HG03432 (cell line): ENCODE results near the gene MFSD12.
"Not testable (repeated sequence)": the region's sequence is repeated elsewhere in the genome, so short reads cannot be mapped to it uniquely, and the experiment has no call there.

Experiments used
- ATAC-seq: cut with Tn5 transposase; IDR thresholded peaks from one replicate; pipeline ENCODE4 v1.9.1; 2021; ENCODE audit warnings: mild to moderate bottlenecking, moderate library complexity; ENCODE audit not compliant: unreplicated experiment

Gene MFSD12

DNA sequence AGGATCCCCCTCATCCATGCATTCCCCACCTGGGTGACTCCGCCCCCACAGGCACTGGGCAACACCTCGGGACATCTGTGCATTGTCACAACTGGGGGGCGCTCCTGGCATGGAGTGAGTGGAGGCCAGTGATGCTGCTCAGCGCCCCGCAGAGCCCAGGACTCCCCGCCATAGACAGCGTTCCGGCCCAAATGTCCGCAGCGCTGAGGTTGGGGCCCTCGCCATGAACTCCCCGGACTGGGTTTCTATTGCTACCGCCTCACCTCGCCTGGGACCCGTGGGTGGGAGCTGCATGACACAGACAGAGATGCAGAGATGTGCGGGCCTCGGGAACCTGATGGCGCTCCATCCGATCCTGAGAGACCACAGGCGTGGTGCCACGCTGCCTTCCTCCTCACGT is 46.7 kb downstream of the MFSD12 start:
- no peak for ATAC-seq

DNA sequence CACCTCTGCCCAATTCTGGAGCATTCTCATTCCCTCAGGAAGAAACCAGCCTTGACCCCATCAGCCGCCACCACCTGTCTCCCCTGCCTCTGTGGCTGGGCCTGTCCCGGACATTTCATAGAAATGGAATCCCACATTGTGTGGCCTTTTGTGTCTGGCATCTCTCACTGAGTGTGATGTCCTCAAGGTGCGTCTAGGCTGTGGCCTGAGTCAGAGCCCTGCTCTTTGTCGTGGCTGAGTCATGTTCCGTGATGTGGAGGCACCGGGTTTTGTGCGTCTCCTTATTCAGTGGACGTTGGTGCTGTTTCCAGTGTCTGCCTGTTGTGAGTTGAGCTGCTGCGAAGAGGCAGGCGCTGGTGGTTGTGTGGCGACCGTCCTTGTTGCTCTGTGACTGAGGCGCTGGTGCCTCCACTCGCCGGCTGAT is 47.8 kb downstream of the MFSD12 start:
- ATAC-seq = no peak

DNA sequence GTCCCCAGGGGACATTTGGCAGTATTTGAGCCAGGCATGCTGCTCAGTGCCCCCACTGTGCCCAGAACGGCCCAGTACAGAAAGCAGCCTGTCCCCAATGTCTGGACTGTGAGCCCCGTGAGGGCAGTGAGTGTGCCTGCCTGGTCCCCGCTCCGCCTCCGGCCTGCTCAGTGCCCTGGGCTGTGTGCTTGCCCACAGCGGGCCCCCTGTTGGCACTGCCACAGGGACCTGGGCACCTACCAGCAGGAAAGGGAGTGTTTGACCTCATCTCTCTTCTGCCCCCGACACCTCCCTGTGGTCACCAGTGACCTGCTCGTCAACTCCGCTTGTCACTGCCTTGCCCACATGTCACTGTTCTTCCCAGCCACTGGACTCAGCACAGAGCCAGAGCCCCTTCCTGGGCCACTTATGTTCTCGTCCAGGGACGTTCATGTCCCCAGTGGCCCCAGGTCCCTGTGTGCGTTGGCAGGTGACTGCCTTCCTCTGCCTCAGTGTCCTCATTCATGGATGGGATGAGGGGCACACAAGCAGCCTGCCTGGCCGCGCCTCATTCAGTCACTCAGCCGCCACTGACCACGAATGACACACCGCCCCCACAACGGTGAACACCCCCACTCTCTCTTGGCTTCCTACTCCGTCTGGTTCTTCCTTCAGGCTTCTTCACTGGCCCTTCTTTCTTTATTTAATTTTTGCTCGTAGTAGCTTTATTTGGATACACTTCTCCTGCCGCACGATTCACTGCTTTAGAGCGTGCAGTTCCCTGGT is 48.4 kb downstream of the MFSD12 start:
- ATAC-seq = no peak

DNA sequence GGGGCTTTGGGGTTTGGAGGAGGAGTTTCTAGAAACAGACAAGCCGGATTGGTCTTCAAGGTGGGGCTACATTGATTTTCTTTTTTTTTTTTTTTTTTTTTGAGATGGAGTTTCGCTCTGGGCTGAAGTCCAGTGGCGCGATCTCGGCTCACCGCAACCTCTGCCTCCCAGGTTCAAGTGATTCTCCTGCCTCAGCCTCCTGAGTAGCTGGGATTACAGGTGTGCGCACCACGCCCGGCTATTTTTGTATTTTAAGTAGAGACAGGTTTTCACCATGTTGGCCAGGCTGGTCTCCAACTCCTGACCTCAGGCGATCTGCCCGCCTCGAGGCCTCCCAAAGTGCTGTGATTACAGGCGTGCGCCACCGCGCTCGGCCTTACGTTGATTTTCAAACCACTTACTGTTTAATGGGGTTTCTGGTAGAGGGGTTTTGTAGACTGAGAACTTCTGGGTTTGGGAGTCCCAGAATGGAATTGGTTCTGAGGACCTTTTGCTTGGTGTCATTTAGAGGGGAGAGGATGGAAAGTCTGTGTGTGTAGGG is 49.2 kb downstream of the MFSD12 start:
- ATAC-seq = not testable (repeated sequence)

DNA sequence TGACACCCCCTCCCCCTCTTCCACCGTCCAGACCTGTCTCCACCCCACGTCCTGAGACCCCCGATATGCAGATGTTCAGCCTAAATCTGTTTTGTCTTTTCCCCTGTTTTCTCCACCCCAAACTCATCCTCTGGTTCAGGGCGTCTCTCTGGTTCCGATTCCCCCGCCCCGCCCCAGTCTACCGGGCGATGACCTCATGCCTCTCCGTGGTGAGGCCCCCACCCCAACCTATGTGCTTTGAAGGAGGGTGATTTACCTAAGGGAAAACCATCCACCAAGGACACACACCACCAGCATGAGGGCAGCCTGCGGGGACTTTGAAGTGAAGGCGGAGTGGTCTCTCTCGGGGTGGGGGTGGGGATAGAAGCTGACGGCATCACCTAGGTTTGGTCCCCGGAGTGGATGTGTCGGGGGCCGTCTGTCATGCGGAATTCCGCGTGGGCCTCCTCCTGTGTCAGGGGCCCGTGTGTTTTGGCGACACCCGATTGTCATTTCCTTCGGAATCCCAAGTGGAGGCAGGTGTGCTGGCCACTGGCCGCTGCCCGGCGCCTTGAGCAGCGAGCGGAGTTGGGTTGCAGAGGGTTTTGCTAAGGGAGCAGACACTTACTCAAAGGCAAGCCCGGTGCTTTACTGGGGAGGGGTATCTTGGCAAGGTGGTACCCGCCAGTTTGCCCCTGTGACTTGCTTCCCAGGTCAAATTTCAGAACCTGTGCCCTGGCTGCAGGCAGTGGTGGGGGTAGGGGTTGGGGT is 49.8 kb downstream of the MFSD12 start:
- no peak for ATAC-seq

DNA sequence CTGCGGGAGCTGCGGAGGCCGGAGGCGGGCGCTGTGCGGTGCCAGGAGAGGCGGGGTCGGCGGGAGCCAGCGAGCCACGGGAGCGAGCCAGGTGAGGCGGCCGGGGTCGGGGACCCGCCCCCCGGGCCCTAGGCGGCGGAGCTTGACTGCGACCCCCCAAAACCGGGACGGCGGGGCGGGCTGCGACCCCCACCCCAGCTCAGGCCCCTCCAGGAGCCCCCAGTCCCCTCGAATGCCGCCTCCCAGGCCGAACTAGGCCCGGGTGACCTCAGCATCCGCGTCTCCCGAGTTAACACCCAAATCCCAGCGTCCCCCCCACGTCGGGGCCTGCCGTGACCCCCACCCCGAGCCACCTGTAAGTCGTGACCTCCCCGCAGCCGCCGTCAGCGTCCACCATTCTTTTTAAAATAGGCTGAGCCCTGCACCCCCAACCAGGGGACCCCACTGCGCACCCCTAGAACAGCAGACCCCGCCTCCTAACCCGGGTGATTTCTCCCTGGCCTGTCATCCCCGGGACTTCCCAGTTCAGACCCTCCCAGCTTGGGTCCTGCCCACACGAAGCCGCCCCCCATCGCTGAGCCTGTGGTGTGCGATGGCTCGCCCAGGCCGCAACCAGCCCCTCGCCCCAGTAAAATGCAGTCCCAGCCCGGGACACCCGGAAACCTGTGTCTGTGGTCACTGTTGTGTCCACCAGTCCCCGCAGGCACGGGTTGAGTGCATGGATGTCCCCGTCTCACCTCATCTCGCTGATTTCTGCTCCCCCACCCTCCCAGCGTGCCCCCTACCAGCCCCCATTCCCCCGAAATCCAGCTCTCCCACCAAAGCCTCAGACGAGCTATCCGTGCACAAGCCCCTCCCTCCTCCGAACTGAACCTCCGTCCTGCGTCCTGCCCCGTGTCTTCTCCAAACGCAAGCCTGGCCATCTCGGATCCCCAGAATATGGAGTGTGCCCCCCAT is 50.7 kb downstream of the MFSD12 start:
- peak; percentile 9 for ATAC-seq

DNA sequence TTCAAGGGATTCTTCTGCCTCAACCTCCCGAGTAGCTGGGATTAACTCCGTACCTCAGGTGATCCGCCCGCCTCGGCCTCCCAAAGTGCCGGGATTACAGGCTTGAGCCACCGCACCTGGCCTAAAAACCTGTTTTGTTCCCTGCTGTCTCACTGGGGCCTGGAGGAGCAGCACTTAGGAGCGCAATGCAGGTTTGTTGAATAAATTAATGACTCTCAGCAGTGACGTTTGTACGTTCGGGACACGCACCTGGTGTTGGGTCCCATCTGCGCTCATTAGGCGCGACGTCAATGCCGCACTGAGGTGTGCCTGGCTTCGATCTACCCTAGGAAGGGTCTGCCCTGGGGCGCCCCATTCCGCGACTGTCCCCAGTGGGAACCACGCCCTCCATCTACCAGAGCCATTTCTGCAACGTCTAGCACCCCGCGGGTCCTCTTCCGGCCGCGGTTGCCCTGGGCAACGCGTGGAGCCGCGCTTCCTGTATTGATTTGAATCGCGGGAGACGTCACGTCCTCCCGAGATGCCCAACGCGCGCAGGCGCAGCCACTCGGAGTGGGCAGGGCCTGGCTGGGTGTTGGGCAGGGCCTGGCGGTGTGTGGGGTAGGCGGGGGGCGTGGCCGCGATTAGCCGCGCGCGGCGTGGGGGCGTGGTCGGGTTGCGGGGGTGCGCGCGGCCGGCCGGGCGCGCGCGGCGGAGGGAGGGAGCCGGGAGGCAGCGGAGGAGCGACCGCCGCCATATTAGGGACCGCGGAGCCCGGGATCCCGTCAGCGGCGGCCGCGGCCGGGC is 51.6 kb downstream of the MFSD12 start, which contains the start of gene FZR1:
Gene FZR1, plus strand, starts transcription at position 714 of the 786 bp plus-strand sequence. CDS start 16,679 bp downstream, outside the sequence.
- ATAC-seq = peak; percentile 87

DNA sequence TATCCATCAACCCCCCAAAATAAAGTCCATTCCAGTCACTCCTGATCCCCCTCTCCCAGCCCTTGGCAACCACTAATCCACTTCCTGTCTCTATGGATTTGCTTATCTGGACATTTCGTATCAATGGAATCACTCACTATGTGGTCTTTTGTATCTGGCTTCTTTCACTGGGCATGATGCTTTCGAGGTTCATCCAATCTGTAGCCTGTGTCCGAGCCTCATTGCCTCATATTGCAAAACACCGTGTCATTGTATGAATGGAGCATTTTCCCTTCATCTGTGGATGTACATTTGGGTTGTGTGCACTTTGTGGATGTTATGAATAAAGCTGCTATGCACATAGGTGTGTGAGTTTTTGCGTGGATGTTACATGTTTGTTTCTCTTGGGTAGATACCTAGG is 52.7 kb downstream of the MFSD12 start:
- no peak for ATAC-seq

DNA sequence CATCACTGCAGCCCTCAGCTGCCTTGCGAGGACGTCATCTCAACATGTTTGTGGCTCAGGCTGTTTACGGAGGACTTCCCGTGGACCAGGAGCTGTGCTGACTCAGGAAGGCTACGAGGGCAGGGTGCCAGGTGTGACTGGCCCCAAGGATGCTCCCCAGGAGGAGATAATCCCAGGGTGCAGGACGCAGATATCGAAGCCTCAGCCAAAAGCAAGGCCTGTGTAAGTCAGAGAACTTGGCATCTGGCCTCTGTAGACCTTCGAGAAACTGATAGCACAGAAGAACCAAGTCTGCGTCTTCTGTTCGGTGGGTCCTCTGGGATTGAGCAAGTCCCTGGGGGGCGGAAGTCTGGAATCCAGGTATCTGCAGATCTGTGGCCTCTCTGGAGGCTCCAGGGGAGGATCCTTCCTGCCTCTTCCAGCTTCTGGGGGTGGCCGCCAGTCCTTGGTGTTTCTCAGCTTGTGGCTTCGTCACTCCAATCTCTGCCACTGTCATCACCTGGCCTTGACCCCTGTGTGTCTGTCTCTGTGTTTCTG is 54.3 kb downstream of the MFSD12 start:
- ATAC-seq = no peak

DNA sequence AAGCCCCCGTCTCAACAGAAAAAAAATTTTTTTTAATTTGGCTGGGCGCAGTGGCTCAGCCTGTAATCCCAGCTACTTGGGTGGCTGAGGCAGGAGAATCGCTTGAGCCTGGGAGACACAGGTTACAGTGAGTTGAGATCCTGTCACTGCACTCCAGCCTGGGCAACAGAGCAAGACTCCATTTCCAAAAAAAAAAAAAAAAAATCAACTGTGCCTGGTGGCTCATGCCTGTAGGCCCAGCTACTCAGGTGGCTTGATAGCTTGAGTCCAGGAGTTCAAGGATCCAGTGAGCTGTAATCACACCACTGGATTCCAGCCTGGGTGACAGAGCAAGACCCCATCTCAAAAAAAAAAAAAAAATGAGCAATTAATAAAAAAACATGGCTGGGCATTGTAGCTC is 55.6 kb downstream of the MFSD12 start:
- ATAC-seq = no peak

DNA sequence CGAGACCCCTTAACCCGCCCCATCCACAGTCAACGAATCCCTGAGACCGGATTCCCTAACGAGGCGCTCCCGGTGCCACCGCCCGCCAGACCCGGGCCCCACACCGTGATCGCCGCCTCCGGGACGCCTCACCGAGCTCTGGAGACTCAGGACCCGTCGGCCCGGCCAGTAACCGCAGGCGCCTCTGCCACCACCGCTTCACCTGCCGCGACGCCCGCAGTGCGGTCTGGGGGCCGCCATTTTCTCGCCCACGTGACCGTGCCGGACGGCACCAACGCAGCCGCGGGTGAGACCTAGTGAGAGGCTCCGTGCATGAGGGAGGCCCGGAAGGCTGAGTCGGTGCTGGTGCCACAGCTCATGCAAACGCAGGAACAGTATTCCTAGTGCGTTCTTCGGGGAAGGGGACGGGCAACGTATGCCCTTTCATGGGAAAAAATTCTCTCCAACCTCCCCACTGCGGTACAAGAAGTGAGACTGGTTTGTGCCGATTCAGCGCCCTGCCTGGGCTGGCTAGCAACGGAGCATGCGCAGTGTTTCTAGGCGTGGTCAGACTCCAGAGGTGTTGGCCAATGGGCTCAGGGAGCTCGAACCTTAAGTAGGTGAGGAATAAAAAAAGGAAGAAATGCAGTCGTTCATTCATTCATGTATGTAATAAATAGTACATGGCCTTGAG is 56.8 kb downstream of the MFSD12 start, which contains the start of gene DOHH:
Gene DOHH, minus strand, starts transcription at position 246 of the 673 bp plus-strand sequence. CDS start 3,860 bp downstream, outside the sequence.
- ATAC-seq = peak; percentile 81

DNA sequence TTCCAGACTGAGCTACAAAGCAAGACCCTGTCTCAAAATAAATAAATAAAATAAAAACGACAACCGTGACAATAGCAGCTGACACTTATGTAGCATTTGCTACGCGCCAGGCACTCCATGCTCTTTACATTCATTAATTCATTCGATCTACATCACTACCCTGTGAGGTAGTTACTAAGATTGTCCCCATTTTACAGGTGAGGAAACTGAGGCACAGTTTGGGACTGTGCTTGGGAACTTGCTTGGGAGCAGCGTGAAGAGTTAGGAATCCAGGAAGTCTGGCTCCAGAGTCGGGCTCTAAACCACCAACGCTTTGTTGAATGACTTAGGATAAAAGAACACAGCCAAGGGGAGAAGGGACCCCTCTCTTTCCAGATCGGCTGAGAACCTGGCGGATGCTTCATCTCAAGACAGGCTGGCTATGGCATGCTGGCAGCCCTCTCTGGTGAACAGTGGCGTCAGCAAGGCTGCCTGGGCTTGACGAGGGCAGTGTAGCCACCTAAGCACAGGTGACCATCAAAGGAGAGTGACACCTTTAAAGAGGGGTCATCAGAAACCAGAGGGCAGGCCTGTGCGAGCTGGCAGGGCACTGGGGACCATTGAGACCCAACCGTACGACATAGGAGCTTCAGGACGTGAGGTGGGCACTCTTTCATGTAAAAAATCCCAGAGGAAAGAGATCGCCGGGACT is 57.5 kb downstream of the MFSD12 start:
- ATAC-seq = peak; percentile 12

DNA sequence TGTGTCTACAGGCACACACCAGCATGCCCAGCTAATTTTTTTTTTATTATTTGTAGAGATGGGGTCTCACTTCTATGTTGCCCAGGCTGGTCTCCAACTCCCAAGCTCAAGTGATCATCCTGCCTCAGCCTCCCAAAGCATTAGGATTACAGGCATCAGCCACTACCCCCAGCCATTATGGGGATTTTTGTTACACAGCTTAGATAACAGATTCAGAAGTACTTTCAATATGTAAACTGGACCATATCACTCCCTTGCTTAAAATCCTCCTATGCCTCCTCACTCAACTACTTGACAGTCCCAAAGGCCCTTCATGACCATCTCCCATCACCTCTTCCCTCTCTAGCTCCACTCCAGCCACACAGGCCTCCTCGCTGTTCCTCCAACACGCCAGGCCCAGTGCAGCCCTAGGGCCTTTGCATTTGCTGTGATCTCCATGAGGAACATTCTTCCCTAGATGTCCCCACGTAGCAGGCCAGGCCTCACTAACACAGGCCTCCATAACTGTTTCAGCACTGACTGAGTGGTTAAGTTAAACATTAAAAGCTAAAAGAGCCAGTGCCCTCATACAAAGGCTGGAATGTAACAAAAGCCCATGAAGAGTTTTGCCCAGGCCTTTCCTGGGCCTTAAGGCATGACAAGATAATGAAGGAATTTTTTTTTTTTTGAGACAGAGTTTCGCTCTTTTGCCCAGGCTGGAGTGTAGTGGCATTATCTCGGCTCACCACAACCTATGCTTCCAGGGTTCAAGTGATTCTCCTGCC is 59.4 kb downstream of the MFSD12 start:
- ATAC-seq = no peak

DNA sequence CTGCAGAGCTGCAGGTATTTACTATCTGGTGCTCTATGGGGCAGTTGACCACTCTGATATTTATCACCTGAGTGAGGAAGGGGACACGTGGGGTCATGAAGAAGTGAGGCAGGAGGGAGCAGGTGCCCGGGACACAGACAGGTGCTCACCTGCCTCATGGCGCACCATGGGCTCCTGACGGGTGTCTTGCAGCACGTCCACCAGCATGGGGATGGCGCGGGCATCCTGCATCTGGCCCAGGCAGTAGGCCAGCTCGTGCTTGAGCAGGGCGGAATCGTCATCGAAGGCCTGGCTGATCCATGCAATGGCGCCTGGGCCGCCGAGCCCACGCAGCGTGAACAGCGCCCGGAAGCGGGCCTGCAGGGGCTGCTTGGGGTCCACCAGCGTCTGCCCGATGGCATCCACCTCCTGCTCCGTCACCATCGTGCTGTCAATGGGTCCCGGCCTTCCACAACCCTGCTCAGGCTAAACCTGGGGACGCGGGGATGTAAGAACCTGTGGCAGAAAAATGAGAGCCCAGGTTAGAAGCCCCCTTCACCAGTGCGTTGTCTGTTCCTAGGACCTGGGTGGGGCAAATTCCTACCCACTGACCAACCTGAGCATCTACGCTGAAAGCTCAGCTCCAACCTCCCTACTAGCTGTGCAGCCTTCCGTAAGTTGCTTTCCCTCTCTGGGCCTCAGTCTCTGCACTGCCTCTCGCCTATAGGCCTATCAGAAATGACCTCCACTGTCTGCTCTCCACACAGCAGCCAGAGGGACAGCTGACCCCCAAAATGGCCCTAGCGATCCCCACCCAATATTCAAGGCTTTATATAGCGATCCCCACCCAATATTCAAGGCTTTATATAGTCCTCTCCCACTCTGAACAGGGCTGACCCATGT is 60.8 kb downstream of the MFSD12 start:
- no peak for ATAC-seq

DNA sequence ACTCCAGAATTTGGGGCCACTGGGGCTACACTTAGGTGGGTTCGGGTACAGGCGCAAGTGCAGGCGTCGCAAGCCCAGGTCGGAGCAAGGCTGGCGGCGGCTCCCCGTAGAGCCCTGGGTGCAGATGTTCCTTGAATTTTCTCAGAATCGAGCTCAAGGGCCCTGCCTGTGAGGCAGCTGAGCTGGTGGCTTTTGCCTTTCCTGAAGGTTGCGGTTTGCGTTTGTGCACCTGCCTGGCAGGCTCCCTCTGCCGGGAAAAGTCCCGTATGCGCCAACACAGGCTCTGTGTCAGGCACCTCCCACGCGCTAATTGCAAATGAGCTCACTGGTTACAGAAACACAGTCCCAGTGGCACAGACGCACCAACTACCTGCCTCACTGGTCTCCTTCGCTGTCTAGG is 62.8 kb downstream of the MFSD12 start:
- ATAC-seq = no peak
